ENCODE data around the gene POLR3C. TPM values are rescaled to one million over a fixed set of nuclear protein-coding genes. Genes with fewer than 3 reads are reported as not detected.
A peak's percentile ranks its signal among the peaks of the same experiment; 100 is the strongest.

Gene POLR3C
- total RNA-seq, 1 experiment from 2014 or later, result 48.0 TPM

- Histone ChIP-seq H3K9me3 (no peaks in the 10 kb centered on the region), H3K4me1 (peaks cover 22% of the 10 kb centered on the region), H3K4me3 (ENCODE audit: low read depth, low read length) (no peak overlapping the region), H3K36me3 (ENCODE audit: control insufficient read depth, insufficient read depth, low read length) (no peaks in the 10 kb centered on the region), H3K27me3 (replicated peaks; ENCODE audit: control insufficient read depth, insufficient read depth, low read length) (no peaks in the 10 kb centered on the region)
- intact Hi-C loops (cut with micrococcal nuclease; ENCODE audit: unreplicated experiment), result no loop called here
- Mint-ChIP-seq H3K4me3 (ENCODE audit: unreplicated experiment) (no peak overlapping the region), H3K27me3 (ENCODE audit: insufficient read depth, unreplicated experiment) (no peaks in the 10 kb centered on the region), H3K4me1 (ENCODE audit: low read depth, unreplicated experiment) (peaks cover 10% of the 10 kb centered on the region), H3K27ac (ENCODE audit: unreplicated experiment) (no peak overlapping the region), H3K9me3 (ENCODE audit: unreplicated experiment) (no peaks in the 10 kb centered on the region), H3K36me3 (ENCODE audit: insufficient read depth, unreplicated experiment) (no peaks in the 10 kb centered on the region)
- no peak for DNase-seq
- no peak for TF ChIP-seq CTCF (IDR thresholded peaks at IDR 0.05; ENCODE audit: insufficient read depth in 1 of 2, low read depth in 1 of 2, low read length in 1 of 2, severe bottlenecking in 1 of 2, unreplicated experiment in 1 of 2)
- ChIA-PET CTCF (interaction anchor here (0.7 kb wide), 1 partner anchor 29 kb away, joined by 5 read pairs; the partner anchor contains the start of gene NUDT17), POLR2A (interaction anchor here (0.5 kb wide), 1 partner anchor 51 kb away, joined by 3 read pairs; the partner anchor contains the start of gene RNF115)
- no TSS peak for BruUV-seq (replicated peaks)
Observed at GRCh38 chr1:145874646-145875045, 50.6 kb downstream of the POLR3C start.

- peak; percentile 20 to 59 for DNase-seq
Observed at GRCh38 chr1:145877923-145878486, 54.0 kb downstream of the POLR3C start.

GRCh38 chr1:145878724-145879123, 54.7 kb downstream of the POLR3C start:
- POLR2A ChIA-PET, result no interaction called here
- peaks cover 10% of the 10 kb centered on the region for H3K4me1 Mint-ChIP-seq (ENCODE audit: low read depth, unreplicated experiment)
- no TSS peak for BruUV-seq (replicated peaks)

More at GRCh38 chr1:145877923-145878486, 54.0 kb downstream of the POLR3C start:
- no TSS peak for BruUV-seq (replicated peaks)
- Histone ChIP-seq H3K4me1 (peaks cover 13% of the 10 kb centered on the region), H3K36me3 (ENCODE audit: control insufficient read depth, insufficient read depth, low read length) (no peaks in the 10 kb centered on the region), H3K27me3 (replicated peaks; ENCODE audit: control insufficient read depth, insufficient read depth, low read length) (no peaks in the 10 kb centered on the region), H3K9me3 (no peaks in the 10 kb centered on the region), H3K4me3 (ENCODE audit: low read depth, low read length) (no peak overlapping the region)
- no peaks in the 10 kb centered on the region for H3K36me3 Mint-ChIP-seq (ENCODE audit: insufficient read depth, unreplicated experiment)
- ChIA-PET CTCF (no interaction called here), POLR2A (no interaction called here)
- H3K4me3 Mint-ChIP-seq (ENCODE audit: unreplicated experiment), result peak overlapping the region; percentile 10
- TF ChIP-seq CTCF (IDR thresholded peaks at IDR 0.05; ENCODE audit: insufficient read depth in 1 of 2, low read depth in 1 of 2, low read length in 1 of 2, severe bottlenecking in 1 of 2, unreplicated experiment in 1 of 2), result no peak
- H3K9me3 Mint-ChIP-seq (ENCODE audit: unreplicated experiment), result no peaks in the 10 kb centered on the region
- intact Hi-C loops (cut with micrococcal nuclease; ENCODE audit: unreplicated experiment), result no loop called here
- H3K27me3 Mint-ChIP-seq (ENCODE audit: insufficient read depth, unreplicated experiment), result peaks cover 3% of the 10 kb centered on the region
- H3K27ac Mint-ChIP-seq (ENCODE audit: unreplicated experiment), result peak overlapping the region; percentile 61
- peaks cover 10% of the 10 kb centered on the region for H3K4me1 Mint-ChIP-seq (ENCODE audit: low read depth, unreplicated experiment)

More at GRCh38 chr1:145878724-145879123, 54.7 kb downstream of the POLR3C start:
- intact Hi-C loops (cut with micrococcal nuclease; ENCODE audit: unreplicated experiment), result no loop called here
- Mint-ChIP-seq H3K27me3 (ENCODE audit: insufficient read depth, unreplicated experiment) (peaks cover 7% of the 10 kb centered on the region), H3K9me3 (ENCODE audit: unreplicated experiment) (no peaks in the 10 kb centered on the region), H3K27ac (ENCODE audit: unreplicated experiment) (no peak overlapping the region), H3K4me3 (ENCODE audit: unreplicated experiment) (no peak overlapping the region), H3K36me3 (ENCODE audit: insufficient read depth, unreplicated experiment) (no peaks in the 10 kb centered on the region)
- H3K36me3 ChIP-seq (ENCODE audit: control insufficient read depth, insufficient read depth, low read length), result no peaks in the 10 kb centered on the region
- no peak overlapping the region for H3K4me3 ChIP-seq (ENCODE audit: low read depth, low read length)
- no peaks in the 10 kb centered on the region for H3K9me3 ChIP-seq
- CTCF ChIA-PET, result no interaction called here
- no peak for TF ChIP-seq CTCF (IDR thresholded peaks at IDR 0.05; ENCODE audit: insufficient read depth in 1 of 2, low read depth in 1 of 2, low read length in 1 of 2, severe bottlenecking in 1 of 2, unreplicated experiment in 1 of 2)
- DNase-seq, result no peak
- H3K4me1 ChIP-seq, result peaks cover 13% of the 10 kb centered on the region
- H3K27me3 ChIP-seq (replicated peaks; ENCODE audit: control insufficient read depth, insufficient read depth, low read length), result no peaks in the 10 kb centered on the region
